HG03378 (cell line): ENCODE measurements around the gene CYB5R2.

Source experiments
- ATAC-seq: cut with Tn5 transposase; IDR thresholded peaks from one replicate; pipeline ENCODE4 v1.9.1; 2021; ENCODE audit warnings: mild to moderate bottlenecking, moderate library complexity; ENCODE audit not compliant: unreplicated experiment

Gene CYB5R2

DNA sequence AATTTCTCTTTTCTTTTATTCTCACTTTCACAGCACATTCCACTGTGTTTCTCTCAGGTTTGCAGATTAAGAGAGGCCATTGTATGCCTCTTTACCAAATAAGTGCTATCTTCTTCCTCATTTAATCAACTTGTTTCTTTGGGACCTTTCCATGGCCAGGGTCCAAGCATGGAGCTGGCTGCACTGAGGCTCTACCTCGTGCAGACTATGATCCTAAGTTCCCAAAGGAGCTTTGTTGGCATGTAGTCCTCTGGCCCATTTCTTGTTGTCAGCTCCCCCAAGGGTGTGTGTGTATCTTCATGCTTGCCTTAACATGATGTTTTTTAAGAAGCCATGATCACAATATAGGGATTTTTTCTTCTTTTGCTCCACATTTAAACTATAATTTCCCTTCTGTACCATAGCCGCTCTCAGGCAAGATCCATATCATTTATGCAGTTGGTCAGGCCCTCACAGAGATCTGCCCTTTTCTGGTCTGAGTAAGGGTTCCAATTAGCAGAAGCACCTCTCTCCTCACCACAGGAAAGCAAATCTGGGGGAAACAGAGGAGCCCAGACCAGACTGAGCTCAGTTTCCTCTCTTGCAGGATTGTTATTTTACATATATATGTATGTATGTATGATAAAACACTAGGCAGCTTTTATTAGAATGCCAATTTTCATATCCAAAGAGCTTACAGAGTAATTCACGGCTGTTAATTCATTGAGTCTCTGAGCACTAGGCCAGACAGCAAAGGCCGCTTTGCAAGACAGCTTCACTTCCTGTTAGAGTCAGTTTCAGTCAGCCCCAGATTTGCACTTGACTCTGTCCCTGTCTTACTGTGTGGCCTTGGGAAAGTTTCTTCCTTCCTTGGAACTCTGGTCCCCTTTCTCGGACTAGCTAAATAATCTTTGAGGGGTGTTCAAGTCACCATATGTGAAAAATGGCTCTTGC is 34.3 kb downstream of the CYB5R2 start:
- no peak for ATAC-seq

DNA sequence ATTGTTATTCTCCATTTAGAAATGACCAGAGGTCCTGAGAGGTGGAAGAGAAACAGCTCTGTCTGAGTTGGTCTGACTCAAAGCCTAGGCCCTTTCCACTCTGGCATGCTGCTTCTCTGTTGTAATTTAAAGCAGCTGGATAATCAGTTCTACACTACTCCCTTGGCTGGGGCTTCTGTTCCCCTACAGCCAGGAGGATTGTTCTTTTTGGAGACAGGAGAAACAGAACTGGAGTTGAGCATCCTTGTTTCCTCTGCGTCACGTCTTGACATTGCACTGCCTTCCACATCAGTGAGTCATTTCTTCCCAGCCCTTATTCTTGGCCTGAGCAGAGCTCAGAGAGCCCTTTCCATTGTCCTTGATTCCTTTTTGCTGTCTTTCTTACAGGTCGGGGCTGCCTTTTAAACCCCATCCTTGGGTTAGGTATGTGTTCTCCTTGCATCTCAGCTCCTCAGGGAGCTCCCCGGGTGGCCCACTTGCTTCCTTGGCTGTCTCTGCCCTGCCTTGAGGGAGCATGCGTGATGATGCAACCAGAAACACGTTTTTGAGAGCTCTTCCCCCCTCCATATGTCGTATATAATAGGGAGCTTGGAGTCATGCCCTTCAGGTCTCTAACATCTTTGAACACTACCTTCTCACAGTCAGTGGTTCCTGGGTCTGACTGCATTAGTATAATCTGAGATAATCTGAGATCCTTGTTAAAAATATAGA is 35.7 kb downstream of the CYB5R2 start:
- ATAC-seq, result no peak

DNA sequence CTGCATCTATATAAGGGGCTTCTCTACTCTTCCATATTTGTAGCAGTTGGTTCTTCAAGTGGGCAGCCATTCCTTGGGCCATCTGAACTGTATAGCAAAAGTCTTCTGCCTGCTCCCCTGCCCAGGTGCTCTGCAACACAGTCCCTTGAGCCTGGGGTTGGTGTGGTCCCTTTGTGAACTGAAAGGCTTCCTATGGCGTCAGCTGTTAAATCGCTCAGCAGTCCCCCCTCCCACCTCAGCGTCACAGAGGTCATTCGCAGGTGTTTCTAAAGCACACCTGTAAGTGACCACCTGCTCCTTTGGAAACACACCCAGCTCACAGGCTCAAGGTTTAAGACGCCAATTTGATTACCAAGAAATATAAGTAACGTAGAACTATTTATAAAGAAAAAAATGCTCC is 37.0 kb downstream of the CYB5R2 start:
- ATAC-seq, result no peak

DNA sequence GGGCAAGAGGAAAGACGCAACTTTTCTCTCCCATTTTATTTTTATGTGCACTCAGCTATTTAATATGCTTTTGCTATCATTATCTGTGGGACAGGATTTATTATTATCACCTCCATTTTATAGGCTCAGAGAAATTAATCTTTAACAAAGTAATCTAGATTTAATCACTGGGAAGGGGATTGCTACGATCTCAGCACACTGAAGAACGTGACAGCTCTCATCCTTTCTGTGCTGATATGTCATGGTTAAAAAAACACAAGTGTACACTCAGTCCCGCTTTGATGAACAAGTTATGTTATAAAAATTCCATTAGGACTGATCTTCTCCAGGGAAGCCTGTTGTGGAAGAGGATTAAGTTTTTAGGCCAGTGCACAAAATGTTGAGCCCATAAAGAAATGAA is 37.6 kb downstream of the CYB5R2 start:
- ATAC-seq, result no peak

DNA sequence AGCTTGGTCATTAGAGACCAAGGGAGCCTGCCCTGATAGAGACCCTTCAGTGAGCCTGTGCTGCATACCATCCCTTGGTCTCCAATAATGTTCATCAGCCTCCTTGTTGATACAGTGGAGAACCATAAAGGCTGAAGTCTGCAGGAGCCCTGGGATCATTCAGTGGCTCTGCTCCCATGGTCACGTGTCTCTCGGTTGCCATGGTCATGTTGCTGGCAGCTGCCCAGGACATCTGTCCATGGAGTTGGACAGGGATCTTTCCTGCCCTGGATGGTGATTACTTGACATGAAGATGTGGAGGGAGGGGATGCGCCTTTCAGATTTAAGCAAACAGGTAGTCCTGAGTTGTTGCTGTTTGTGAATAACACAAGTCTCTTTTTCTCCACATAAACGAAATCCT is 38.2 kb downstream of the CYB5R2 start:
- no peak for ATAC-seq

DNA sequence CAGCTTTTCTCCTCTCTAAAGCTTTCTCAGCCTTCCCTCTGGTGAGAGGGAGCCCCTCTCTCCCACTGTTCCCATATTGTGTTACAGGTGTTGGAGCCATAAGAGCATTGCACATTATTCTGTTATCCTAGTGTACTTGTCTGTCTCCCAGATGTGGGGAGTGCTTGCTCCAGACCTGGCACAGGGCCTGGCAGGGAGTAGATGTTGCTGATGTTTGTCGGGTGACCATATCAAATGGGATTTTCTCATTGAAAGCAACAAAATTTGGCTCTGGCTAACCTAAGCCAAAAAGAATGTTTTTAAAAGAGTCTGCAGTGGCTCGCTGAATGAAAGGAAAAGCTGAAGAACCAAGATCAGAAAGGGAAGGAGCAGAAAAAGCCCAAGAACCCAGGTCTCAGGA is 41.1 kb downstream of the CYB5R2 start:
- no peak for ATAC-seq

DNA sequence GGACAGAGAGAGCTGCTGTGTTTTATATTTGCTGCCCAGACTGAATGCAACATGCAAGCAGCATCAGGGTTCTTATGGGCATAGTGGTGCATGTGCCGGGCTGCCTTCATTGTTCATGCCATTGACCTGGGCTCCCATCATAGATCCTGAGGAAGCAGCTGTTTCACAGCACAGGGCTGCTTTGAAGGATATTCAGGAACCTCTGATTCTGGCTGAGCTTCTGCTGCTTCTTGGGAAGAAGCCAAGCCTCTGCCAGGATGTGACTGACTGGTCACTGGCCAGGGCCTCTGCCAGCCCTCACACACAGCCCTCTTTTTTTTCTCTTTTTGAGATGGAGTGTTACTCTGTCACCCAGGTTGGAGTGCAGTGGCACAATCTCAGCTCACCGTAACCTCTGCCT is 43.3 kb downstream of the CYB5R2 start:
- ATAC-seq, result no peak

DNA sequence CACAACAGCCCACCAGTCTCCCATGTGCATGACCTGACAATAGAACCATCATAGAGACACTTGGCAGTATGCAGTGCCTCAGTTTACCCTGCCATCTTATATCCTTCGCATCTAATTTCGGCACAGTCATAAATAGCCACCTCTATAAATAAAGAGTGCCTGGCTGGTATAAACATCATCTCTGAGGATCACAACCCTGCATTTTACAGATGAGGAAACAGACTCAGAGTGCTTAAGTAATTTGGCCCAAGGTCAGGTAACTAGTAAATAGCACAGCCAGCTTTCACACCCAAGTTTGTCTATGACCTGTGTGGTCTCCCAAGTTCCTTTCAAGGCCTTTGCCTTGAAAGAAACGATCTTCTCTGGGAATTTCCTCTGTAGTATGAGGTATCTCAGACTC is 44.6 kb downstream of the CYB5R2 start:
- ATAC-seq, result no peak

DNA sequence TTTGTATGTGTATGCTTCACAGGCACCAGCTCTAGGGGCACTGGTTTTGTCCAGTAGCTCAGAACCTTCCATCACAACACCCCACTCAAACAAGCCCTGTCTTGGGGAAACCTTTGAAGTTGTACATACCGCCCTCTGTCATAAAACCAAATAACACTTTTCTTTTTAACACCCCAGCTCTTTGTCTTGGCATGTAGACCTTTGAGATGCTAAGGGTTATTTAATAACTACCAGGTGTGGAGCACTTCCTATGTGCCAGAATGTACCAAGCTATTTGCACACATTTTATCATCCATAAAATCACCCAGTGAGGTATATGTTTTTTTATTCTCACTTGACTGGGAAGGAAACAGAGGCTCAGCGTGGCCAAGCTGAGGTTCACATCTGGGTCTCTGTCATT is 50.6 kb downstream of the CYB5R2 start:
- ATAC-seq, result no peak

DNA sequence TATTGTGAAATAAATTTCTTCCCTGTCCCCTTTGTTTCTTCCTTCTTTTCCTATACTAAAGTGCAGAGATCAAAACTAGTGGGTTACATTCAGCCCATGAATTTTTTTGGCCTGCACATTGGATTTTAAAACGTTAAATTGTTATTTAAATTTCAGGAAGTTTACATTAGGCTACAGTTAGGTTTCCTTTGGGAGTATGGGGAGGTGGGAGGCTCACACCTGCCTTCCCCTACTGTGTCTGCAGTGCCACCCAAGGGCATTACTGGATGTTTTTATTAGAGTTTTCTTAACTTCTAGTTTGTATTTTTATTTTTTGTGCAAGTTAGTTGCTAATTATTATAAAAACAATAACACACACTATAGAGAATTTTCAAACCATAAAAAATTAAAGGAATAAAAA is 51.7 kb downstream of the CYB5R2 start:
- no peak for ATAC-seq

DNA sequence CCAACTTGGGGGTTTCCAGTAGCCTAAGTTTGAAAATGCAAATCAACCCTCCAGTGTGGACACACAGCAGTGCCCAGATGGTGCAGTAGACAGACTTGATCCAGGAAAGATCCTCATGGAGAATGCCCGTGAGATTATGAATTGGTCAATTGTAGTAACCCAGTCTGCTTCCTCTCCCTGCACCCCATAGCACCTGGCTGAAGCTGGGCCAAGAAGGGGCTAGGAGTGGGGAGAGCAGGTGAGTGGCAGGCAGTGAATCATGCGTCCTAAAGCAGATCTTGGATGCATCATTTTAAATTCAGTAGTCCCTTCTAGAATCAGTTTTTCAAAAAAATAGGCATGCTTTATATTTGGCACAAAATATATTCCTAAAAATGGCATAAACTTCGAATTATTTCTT is 52.2 kb downstream of the CYB5R2 start:
- ATAC-seq, result no peak

DNA sequence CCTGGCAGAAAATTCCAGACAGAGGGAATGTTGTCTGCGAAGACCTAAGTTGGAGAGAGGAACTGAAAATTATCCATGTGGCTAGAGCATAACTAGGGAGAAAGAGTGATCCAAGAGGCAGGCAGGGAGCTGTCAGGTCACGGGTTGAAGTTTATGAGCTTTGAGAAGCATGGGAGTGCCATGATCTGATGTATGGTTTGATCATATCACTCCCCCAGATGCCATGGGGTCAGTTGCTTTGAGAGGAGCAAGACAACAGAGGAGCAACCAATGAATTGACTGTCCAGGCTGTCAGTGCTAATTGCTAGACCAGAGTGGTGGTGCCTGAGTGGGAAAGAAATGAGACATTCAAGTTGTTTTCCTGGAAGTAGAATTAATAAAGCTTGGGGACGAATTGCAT is 54.0 kb downstream of the CYB5R2 start:
- ATAC-seq, result no peak

DNA sequence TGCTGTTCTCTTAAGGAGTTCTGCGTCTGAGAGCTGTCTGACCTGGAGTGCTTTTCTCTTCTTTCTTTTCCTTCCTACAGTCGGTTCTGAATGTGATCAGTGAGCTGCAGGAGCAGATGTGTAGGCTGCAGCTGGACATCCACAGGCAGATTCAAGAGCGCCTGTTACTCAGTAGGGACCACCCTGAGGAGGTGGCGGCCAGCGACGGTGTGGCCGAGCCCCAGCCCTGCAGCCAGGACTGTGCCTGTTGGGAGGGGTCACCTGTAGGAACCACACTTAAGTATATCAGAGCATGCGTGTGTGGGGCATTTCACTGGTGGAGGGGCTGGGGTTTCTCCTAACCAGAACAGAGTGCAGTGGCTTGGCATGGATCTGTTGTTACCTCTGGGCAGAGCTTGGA is 56.3 kb downstream of the CYB5R2 start:
- no peak for ATAC-seq
